ENCODE results near the gene ASTN1.

Gene ASTN1

DNA sequence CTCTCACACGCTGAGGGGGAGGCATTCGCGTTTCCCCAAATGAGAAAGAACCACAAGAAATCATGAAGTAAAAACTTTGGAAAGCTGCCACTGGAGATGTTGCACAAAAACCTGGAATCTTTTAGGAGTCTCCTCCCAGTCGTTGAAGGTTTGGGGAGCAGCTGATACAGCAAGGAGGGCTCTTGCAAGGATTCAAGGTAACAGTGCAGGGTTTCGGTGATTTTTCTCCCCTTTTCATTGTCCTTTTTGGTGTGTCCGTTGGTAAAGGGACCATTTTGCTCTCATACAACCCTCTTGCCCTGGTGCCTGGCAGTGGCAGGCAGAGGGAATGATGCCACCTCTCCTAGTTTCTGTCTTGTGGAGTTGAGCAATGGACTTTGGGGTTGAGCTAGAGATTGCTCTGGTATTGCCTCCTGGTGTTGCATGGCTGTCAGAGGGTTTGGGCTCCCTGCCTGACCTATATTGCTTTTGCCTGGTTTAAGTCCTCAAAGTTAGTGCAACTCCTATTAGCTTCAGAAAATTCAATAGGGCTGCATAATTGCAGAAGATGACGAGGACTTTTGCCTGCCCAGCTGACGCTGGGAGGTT is 7.1 kb upstream of the ASTN1 start:
- TF ChIP-seq, protein P1, sequence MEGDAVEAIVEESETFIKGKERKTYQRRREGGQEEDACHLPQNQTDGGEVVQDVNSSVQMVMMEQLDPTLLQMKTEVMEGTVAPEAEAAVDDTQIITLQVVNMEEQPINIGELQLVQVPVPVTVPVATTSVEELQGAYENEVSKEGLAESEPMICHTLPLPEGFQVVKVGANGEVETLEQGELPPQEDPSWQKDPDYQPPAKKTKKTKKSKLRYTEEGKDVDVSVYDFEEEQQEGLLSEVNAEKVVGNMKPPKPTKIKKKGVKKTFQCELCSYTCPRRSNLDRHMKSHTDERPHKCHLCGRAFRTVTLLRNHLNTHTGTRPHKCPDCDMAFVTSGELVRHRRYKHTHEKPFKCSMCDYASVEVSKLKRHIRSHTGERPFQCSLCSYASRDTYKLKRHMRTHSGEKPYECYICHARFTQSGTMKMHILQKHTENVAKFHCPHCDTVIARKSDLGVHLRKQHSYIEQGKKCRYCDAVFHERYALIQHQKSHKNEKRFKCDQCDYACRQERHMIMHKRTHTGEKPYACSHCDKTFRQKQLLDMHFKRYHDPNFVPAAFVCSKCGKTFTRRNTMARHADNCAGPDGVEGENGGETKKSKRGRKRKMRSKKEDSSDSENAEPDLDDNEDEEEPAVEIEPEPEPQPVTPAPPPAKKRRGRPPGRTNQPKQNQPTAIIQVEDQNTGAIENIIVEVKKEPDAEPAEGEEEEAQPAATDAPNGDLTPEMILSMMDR (IDR thresholded peaks at IDR 0.05; ENCODE audit: low read depth, low read length) = no peak
- in situ Hi-C loops (cut with HindIII; ENCODE audit: low sequenced_read_pairs) = no loop called here
- H3K4me3 ChIP-seq (ENCODE audit: low read depth, low read length) = no peak overlapping the region
- no peak for DNase-seq (ENCODE audit: low read depth, low spot score)

DNA sequence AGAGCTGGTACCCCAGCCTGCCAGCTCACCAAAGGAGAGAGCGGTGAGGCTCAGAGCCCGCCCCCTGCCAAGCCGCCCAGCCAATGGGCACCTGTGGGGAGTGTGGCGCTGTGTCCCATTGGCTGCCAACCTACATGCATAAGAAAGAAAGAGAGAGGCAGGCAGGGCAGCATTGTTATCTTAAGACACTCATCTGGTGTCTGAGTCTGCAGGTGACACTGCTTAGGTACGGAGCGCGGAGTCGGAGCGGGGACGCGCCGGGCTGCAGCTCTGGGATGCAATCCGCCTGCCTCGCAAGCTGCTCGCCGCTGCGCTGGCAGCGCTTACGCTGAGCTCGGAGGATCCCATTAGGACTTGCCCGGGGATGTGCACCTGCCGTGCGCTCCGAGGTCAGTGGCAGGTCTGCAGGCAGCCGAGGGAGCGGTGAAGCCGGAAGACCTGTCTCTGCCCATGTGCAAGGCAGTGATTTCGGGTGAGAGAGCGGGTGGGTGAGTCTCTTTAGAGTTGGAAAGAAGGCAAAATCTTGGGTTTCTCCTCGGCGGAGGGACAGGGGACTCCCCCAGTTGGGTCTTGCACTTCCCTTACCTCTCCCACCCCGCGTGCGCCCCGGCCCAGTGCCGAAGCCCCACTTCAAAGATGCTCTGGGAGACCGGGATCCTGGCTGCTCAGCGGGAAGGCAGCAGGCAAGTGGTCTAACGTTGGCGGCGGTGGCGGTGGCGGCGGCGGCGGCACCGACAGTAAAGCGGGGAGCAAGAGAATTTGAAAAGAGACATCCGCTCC is 6.4 kb upstream of the ASTN1 start, which contains the start of gene BRINP2:
Gene BRINP2 (plus strand): TSS at position 203 of the 780 bp plus-strand sequence. CDS start 58,919 bp downstream, outside the sequence.
- in situ Hi-C loops (cut with HindIII; ENCODE audit: low sequenced_read_pairs) = no loop called here
- TF ChIP-seq, protein P1 (IDR thresholded peaks at IDR 0.05; ENCODE audit: low read depth, low read length) = no peak
- peak within 1 kb of the TSS; percentile 37 for H3K4me3 ChIP-seq (ENCODE audit: low read depth, low read length)
- peak; percentile 50 for DNase-seq (ENCODE audit: low read depth, low spot score)

DNA sequence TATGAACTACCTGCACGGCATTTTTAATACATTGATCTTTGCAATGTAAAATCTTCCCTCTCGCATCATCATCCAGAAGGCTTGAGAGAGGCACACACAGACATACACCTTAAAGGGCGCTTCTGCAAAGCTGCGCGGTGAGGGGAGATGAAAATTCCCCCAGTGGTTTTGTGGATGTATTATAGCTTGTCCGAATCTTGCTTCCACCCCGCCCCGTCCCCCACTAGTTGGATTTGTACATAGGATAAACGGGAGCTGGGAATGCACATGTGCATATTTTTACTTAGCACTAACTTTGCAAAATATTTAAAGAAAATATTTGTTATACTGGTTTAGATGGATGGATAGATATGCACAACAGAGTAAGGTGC is 542 bp upstream of the ASTN1 start:
- no peak for DNase-seq (ENCODE audit: low read depth, low spot score)
- TF ChIP-seq, protein P1 (IDR thresholded peaks at IDR 0.05; ENCODE audit: low read depth, low read length) = no peak
- in situ Hi-C loops (cut with HindIII; ENCODE audit: low sequenced_read_pairs) = no loop called here
- H3K4me3 ChIP-seq (ENCODE audit: low read depth, low read length) = peak overlapping the region; percentile 23

DNA sequence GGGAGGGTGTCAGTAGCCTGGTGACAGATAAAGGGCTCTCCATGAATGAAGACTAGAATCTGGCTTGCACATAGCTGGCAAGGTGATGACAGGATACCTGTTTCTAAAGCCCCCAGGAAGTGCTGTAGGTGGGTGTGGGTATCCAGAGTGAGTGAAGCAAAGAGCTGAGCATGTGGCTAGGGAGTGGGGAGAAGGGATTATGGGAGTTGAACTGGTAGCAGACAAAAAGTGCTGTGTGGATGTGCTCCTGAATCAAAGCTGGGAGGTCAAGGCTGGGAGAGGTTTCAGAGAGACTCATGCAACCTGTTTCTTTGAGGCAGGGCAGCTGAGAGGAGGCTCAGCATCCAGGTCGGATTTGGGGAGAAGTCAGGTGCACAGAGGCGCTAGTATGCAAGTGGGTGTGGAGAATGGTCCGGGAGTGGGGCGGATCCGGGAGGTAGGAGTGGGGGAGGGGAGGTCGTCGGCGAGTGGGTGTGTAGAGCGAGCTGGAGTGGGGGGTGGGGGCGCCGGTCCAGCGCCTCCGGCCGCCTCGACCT is 600 bp downstream of the ASTN1 start:
- peak overlapping the region; percentile 23 for H3K4me3 ChIP-seq (ENCODE audit: low read depth, low read length)
- DNase-seq (ENCODE audit: low read depth, low spot score) = no peak
- TF ChIP-seq, protein P1 (IDR thresholded peaks at IDR 0.05; ENCODE audit: low read depth, low read length) = no peak
- in situ Hi-C loops (cut with HindIII; ENCODE audit: low sequenced_read_pairs) = no loop called here

DNA sequence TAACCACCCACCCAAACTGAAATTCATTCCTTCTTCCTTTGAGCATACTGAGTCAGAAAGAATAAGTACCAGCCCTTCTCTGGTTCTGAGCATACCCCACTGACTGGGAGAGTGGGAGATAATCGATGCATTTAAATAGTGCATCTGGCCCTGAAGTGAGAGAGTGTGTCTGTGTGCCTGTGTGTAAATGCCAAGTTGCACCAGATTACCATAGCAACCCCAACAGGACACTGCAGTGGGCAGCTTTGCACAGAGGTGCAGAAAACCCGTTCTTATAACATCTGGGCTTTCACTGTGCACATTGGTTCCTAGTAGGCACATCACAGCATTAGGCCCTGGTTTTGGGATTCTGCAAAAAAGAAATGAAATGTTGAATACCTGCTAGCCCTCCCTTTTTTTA is 2.3 kb downstream of the ASTN1 start:
- in situ Hi-C loops (cut with HindIII; ENCODE audit: low sequenced_read_pairs) = no loop called here
- no peak for DNase-seq (ENCODE audit: low read depth, low spot score)
- TF ChIP-seq, protein P1 (IDR thresholded peaks at IDR 0.05; ENCODE audit: low read depth, low read length) = no peak
- H3K4me3 ChIP-seq (ENCODE audit: low read depth, low read length) = no peak overlapping the region

DNA sequence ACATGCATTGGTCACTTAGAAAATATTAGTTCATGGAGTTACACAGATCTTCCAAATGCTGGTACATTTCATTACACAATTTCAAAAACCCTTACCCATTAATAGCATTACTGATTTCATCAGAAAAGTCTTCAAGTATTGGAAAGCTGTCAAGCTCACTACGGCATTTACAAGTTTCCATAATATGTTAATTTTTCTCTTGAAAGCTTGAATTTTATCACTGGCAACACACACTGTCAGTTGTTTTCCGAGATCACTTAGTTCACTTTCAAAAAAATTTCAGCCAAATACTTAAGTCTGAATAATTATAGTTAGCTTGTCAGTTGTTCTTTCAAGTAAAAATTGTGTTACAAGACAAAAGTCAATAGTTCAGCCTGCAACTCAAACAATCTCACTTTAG is 18.0 kb downstream of the ASTN1 start:
- TF ChIP-seq, protein P1 (IDR thresholded peaks at IDR 0.05; ENCODE audit: low read depth, low read length) = no peak
- in situ Hi-C loops (cut with HindIII; ENCODE audit: low sequenced_read_pairs) = no loop called here
- no peak overlapping the region for H3K4me3 ChIP-seq (ENCODE audit: low read depth, low read length)
- DNase-seq (ENCODE audit: low read depth, low spot score) = no peak

Measured in astrocyte of the spinal cord (primary cell).